ENCODE results near the gene SLC7A14.

The SLC7A14 gene

GRCh38 chr3:170598091-170598502 lies 12.2 kb upstream of the SLC7A14 start:
- no peak for DNase-seq (ENCODE audit: low read depth)
- TF ChIP-seq CTCF (IDR thresholded peaks at IDR 0.05; ENCODE audit: insufficient read depth, low read depth, low read length, missing control alignments): no peak
- H3K4me3 ChIP-seq (ENCODE audit: low read length): no peak overlapping the region

- DNase-seq (ENCODE audit: low read depth): no peak
- no peak overlapping the region for H3K4me3 ChIP-seq (ENCODE audit: low read length)
- TF ChIP-seq CTCF (IDR thresholded peaks at IDR 0.05; ENCODE audit: insufficient read depth, low read depth, low read length, missing control alignments): no peak
Observed at GRCh38 chr3:170594528-170594927, 8.7 kb upstream of the SLC7A14 start.

DNA sequence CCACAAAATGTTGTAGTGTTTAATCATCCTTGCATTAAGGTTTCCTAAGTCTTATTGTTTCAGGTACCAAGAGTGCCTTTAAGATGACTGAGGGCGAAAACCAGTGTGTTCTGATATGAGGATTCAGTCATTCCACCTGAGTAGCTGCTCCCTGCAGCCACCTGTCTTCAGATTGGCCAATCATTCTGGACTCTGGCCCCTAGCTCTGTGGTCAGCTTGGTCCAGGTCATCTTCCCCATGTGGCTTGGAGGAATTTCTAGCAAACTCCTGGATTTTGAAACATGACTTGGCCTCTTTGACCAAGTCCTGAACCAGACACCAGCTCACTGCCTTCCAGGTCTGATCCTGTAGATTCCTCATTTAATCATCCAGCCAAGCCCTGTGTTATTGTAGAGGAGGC lies 7.8 kb upstream of the SLC7A14 start:
- H3K4me3 ChIP-seq (ENCODE audit: low read length): no peak overlapping the region
- TF ChIP-seq CTCF (IDR thresholded peaks at IDR 0.05; ENCODE audit: insufficient read depth, low read depth, low read length, missing control alignments): no peak
- no peak for DNase-seq (ENCODE audit: low read depth)

GRCh38 chr3:170589113-170589512 lies 3.2 kb upstream of the SLC7A14 start:
- TF ChIP-seq CTCF (IDR thresholded peaks at IDR 0.05; ENCODE audit: insufficient read depth, low read depth, low read length, missing control alignments): no peak
- no peak overlapping the region for H3K4me3 ChIP-seq (ENCODE audit: low read length)
- DNase-seq (ENCODE audit: low read depth): no peak

DNA sequence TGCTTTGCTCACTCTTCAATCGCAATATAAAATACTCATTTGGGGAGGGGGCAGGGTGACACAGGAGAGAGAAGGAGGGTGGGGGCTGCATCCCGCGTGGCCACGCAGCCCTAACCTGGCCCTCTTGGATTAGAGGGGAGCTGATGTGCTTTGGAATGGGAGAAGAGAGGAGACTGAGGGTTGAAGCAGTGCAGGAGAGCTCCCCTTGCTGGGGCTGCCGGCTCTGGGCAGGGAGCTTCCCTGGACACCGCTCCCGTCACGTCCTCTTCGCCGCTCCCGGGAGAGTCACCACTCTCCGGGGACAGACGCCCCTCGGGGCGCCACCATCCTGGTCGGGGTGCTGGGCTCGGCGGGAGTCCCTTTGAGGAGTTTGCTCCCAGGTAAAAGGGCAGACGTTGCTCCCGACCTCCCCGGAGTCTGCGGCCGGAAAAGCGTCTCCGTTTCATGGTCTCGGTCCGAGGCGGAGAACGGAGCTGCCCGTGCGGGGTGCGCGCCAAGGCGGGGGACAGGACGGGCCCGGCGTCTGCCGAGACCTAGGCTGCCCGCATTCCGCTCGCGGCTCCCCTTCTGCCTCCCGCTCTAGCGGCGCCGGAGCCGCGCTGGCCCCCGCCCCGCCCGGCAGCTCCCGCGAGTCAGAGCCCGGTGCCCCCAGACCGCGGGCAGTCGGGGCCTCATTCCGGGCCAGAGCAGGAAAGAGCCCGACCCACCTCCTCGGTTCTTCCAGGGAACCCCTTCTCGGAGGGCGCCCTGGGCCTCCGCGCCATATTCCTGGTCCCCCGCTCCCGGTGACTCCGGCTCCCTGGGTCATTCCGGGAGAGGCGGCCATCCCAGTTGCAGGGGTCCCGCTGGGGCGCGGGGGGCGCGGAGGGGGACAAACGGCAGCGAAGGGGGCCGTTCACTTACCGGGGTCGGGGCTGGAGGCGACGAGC lies 603 bp downstream of the SLC7A14 start:
- no peak overlapping the region for H3K4me3 ChIP-seq (ENCODE audit: low read length)
- TF ChIP-seq CTCF (IDR thresholded peaks at IDR 0.05; ENCODE audit: insufficient read depth, low read depth, low read length, missing control alignments): no peak
- no peak for DNase-seq (ENCODE audit: low read depth)

GRCh38 chr3:170584585-170585007 lies 1.3 kb downstream of the SLC7A14 start:
- DNase-seq (ENCODE audit: low read depth): peak; percentile 73
- TF ChIP-seq CTCF (IDR thresholded peaks at IDR 0.05; ENCODE audit: insufficient read depth, low read depth, low read length, missing control alignments): no peak
- no peak overlapping the region for H3K4me3 ChIP-seq (ENCODE audit: low read length)

- no peak overlapping the region for H3K4me3 ChIP-seq (ENCODE audit: low read length)
- TF ChIP-seq CTCF (IDR thresholded peaks at IDR 0.05; ENCODE audit: insufficient read depth, low read depth, low read length, missing control alignments): no peak
- no peak for DNase-seq (ENCODE audit: low read depth)
Observed at GRCh38 chr3:170579646-170580045, 6.2 kb downstream of the SLC7A14 start.
